HepG2 (cell line): ENCODE data around the gene SETD3. TPM values are rescaled to one million over a fixed set of nuclear protein-coding genes. Genes with fewer than 3 reads are reported as not detected.

Source experiments
- ELF3 ChIP-seq: IDR thresholded peaks from 2 replicates; pipeline ENCODE4 v1.6.1; 2016; ENCODE audit warnings: missing genetic modification reagents, missing compliant biosample characterization
- FOXK2 ChIP-seq: fragments of 450-650 bp; IDR thresholded peaks from 2 replicates; pipeline ENCODE4 v1.6.1; 2016
- MYNN ChIP-seq: sonication (generic); formaldehyde crosslinking; IDR thresholded peaks from 2 replicates; pipeline ENCODE4 v1.4.0; 2020; ENCODE audit warnings: mild to moderate bottlenecking, low read depth, missing genetic modification reagents
- ZBTB38 ChIP-seq: sonication (generic); formaldehyde crosslinking; IDR thresholded peaks from 2 replicates; pipeline ENCODE4 v1.5.1; 2020; ENCODE audit warnings: mild to moderate bottlenecking, missing genetic modification reagents
- ZNF256 ChIP-seq: sonication (generic); formaldehyde crosslinking; conservative IDR thresholded peaks from 2 replicates; pipeline ENCODE4 v1.4.0; 2020; ENCODE audit warnings: missing genetic modification reagents
- ZNF263 ChIP-seq: sonication (generic); formaldehyde crosslinking; IDR thresholded peaks from 2 replicates; pipeline ENCODE4 v1.4.0; 2020; ENCODE audit warnings: missing genetic modification reagents
- polyA plus RNA-seq, 8 experiments: library from polyadenylated mRNA; depleted of rRNA in 3 of 8; stranded (reverse) in 7 of 8; unstranded in 1 of 8; fragments of >200 nt; fragmentation: Illumina TruSeq in 4 of 8; extraction: Trizol in 4 of 8; gene quantifications; 2 replicates each; pipeline versions ENCODE4 v1.2.1 to v1.2.3, GENCODE V29; 2011 to 2016; ENCODE audit warnings: low read depth in 4 of 8, missing spikeins in 1 of 8, mixed read lengths in 1 of 8; ENCODE audit not compliant: insufficient read depth in 1 of 8
- total RNA-seq, 5 experiments: library from RNA; depleted of rRNA; stranded (reverse); fragments of >200 nt; fragmentation: Illumina TruSeq; extraction: Trizol; gene quantifications; 2 replicates each; pipeline ENCODE4 v1.2.3, GENCODE V29; 2016; ENCODE audit warnings: low read depth in 1 of 5
- TF ChIP-seq, protein P1 (sequence below): sonication (generic); formaldehyde crosslinking; IDR thresholded peaks from 2 replicates; pipeline ENCODE4 v1.4.0; 2020; ENCODE audit warnings: low read depth, missing genetic modification reagents
- TF ChIP-seq, protein P2 (sequence below): sonication (generic); formaldehyde crosslinking; conservative IDR thresholded peaks from 2 replicates; pipeline ENCODE4 v1.8.1; 2023; ENCODE audit warnings: missing genetic modification reagents
- TF ChIP-seq, protein P3 (sequence below), 2 experiments: fragments of 450-650 bp in 1 of 2; sonication (generic) in 1 of 2; formaldehyde crosslinking in 1 of 2; IDR thresholded peaks; 2 replicates each; pipeline versions ENCODE4 v1.6.1 to v1.8.0; 2016 to 2022; ENCODE audit warnings: antibody characterized with exemption in 1 of 2, mild to moderate bottlenecking in 1 of 2, missing genetic modification reagents in 1 of 2
- TF ChIP-seq, protein P4 (sequence below): IDR thresholded peaks from 2 replicates; pipeline ENCODE4 v1.6.1; 2016

The SETD3 gene
- total and polyA plus RNA-seq, 2 of the 13 experiments (the other 11 are each of a cell fraction or from before 2014, with no cell fraction given): 30.3 to 67.1 TPM

DNA sequence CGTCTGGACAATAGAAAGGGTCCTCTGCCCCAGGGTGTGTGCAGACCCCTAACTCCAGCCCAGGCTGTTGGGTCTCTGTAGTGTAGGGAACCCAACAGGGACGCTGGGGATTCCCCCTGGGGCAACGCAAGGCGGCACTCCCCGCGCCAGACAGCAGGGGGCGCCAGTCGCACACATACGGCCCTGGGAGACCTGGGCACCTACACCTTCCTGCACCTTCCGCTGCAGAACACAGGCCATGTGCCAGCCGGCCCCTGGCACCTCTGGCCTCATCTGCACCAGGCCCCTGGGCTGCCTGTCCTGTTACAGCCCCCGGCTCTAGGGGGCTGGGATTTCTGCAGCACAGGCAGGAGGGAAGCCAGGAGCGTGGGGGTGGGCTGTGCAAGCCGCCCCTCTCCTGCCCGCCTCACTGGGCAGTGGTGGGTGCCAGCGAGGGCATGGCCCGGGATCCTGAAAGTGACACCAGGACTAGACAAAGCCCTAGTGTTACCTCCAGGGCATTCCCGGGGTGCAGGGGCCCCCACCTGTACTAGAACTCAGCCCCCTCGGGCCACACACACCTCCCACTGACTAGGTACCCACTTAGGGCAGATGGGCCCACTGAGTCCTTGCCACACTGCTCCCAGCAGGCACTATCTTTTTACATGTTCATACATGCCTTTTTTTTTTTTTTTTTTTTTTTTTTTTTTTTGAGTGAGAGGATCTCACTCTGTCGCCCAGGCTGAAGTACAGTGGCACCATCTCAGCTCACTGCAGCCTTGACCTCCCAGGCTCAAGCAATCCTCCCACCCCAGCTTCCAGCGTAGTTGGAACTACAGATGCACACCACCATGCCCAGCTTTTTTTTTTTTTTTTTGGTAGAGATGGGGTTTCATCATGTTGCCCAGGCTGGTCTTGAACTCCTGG is 38.0 kb upstream of the SETD3 start (continued):
- TF ChIP-seq, protein P1, sequence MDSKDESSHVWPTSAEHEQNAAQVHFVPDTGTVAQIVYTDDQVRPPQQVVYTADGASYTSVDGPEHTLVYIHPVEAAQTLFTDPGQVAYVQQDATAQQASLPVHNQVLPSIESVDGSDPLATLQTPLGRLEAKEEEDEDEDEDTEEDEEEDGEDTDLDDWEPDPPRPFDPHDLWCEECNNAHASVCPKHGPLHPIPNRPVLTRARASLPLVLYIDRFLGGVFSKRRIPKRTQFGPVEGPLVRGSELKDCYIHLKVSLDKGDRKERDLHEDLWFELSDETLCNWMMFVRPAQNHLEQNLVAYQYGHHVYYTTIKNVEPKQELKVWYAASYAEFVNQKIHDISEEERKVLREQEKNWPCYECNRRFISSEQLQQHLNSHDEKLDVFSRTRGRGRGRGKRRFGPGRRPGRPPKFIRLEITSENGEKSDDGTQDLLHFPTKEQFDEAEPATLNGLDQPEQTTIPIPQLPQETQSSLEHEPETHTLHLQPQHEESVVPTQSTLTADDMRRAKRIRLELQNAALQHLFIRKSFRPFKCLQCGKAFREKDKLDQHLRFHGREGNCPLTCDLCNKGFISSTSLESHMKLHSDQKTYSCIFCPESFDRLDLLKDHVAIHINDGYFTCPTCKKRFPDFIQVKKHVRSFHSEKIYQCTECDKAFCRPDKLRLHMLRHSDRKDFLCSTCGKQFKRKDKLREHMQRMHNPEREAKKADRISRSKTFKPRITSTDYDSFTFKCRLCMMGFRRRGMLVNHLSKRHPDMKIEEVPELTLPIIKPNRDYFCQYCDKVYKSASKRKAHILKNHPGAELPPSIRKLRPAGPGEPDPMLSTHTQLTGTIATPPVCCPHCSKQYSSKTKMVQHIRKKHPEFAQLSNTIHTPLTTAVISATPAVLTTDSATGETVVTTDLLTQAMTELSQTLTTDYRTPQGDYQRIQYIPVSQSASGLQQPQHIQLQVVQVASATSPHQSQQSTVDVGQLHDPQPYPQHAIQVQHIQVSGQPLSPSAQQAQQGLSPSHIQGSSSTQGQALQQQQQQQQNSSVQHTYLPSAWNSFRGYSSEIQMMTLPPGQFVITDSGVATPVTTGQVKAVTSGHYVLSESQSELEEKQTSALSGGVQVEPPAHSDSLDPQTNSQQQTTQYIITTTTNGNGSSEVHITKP: peak; percentile 40; the same call in 1 of the 2 replicates
- TF ChIP-seq, protein P2, sequence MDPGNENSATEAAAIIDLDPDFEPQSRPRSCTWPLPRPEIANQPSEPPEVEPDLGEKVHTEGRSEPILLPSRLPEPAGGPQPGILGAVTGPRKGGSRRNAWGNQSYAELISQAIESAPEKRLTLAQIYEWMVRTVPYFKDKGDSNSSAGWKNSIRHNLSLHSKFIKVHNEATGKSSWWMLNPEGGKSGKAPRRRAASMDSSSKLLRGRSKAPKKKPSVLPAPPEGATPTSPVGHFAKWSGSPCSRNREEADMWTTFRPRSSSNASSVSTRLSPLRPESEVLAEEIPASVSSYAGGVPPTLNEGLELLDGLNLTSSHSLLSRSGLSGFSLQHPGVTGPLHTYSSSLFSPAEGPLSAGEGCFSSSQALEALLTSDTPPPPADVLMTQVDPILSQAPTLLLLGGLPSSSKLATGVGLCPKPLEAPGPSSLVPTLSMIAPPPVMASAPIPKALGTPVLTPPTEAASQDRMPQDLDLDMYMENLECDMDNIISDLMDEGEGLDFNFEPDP (CRISPR knock-in tag): 0 out of 2 replicates have a peak, but pooled peaks have one; percentile 54
- 0 out of 2 replicates have a peak, but pooled peaks have one; percentile 30 for TF ChIP-seq ZBTB38 (CRISPR knock-in tag)
- TF ChIP-seq ZNF256 (CRISPR knock-in tag): no peak
- TF ChIP-seq, protein P3, sequence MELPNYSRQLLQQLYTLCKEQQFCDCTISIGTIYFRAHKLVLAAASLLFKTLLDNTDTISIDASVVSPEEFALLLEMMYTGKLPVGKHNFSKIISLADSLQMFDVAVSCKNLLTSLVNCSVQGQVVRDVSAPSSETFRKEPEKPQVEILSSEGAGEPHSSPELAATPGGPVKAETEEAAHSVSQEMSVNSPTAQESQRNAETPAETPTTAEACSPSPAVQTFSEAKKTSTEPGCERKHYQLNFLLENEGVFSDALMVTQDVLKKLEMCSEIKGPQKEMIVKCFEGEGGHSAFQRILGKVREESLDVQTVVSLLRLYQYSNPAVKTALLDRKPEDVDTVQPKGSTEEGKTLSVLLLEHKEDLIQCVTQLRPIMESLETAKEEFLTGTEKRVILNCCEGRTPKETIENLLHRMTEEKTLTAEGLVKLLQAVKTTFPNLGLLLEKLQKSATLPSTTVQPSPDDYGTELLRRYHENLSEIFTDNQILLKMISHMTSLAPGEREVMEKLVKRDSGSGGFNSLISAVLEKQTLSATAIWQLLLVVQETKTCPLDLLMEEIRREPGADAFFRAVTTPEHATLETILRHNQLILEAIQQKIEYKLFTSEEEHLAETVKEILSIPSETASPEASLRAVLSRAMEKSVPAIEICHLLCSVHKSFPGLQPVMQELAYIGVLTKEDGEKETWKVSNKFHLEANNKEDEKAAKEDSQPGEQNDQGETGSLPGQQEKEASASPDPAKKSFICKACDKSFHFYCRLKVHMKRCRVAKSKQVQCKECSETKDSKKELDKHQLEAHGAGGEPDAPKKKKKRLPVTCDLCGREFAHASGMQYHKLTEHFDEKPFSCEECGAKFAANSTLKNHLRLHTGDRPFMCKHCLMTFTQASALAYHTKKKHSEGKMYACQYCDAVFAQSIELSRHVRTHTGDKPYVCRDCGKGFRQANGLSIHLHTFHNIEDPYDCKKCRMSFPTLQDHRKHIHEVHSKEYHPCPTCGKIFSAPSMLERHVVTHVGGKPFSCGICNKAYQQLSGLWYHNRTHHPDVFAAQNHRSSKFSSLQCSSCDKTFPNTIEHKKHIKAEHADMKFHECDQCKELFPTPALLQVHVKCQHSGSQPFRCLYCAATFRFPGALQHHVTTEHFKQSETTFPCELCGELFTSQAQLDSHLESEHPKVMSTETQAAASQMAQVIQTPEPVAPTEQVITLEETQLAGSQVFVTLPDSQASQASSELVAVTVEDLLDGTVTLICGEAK (IDR thresholded peaks at IDR 0.05): no peak
- TF ChIP-seq, protein P3 (CRISPR knock-in tag; IDR thresholded peaks at IDR 0.05): 0 out of 2 replicates have a peak, but pooled peaks have one; percentile 14
- TF ChIP-seq MYNN (CRISPR knock-in tag): no peak
- no peak for TF ChIP-seq ZNF263 (CRISPR knock-in tag)
- TF ChIP-seq ELF3 (CRISPR knock-in tag): 0 out of 2 replicates have a peak, but pooled peaks have one; percentile 31
- TF ChIP-seq, protein P4, sequence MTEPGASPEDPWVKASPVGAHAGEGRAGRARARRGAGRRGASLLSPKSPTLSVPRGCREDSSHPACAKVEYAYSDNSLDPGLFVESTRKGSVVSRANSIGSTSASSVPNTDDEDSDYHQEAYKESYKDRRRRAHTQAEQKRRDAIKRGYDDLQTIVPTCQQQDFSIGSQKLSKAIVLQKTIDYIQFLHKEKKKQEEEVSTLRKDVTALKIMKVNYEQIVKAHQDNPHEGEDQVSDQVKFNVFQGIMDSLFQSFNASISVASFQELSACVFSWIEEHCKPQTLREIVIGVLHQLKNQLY (CRISPR knock-in tag): no peak
- no peak for TF ChIP-seq FOXK2
